ENCODE data around the gene LYSMD4. TPM values are rescaled to one million over a fixed set of nuclear protein-coding genes. Genes with fewer than 3 reads are reported as not detected.

Gene LYSMD4
- total and polyA plus RNA-seq, 2 of the 13 experiments (the other 11 are each of a cell fraction or from before 2014, with no cell fraction given), result 7.4 to 8.5 TPM

DNA sequence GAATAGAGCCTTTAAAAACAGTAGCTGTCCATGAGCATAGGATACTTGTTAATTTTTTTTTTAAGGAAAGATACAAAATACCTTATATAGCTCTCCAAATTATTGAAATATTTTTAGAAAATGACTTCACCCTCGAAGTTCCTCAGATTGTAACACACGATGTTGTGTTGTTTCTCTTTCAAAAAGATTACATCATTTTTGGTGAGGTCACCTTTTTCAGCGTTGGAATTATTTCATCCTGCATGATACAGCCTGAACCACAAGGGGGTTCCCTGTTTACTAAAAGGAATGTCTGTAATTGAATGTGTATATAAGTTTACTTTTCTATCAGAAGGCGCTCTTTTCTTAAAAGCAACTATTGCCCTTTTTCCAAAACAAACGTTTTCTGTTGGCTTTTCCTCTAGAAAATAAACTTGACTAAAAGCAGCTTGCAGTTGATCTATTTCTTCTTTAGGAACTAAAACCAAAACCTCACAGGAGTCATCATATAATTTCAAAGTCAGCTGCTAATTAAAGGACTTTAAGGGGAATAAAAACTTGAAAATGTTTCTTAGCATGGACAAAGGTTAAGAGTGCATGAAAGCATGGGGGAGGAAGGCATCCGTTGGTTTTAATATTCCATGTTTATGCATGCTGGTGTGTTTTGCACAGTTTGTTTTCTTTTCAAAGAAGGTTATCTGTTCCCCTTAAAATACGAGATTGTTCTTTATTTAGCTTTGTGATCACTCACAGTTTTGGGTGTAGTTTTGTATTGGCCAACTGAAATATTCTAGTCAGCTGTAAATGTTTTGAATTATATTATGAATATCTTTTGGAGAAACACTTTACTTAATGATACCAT lies 29.4 kb downstream of the LYSMD4 start (continued):
- TF ChIP-seq, protein P1, sequence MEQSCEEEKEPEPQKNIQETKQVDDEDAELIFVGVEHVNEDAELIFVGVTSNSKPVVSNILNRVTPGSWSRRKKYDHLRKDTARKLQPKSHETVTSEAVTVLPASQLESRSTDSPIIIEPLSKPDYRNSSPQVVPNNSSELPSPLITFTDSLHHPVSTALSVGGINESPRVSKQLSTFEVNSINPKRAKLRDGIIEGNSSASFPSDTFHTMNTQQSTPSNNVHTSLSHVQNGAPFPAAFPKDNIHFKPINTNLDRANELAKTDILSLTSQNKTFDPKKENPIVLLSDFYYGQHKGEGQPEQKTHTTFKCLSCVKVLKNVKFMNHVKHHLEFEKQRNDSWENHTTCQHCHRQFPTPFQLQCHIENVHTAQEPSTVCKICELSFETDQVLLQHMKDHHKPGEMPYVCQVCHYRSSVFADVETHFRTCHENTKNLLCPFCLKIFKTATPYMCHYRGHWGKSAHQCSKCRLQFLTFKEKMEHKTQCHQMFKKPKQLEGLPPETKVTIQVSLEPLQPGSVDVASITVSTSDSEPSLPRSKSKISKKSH (CRISPR knock-in tag; IDR thresholded peaks at IDR 0.05; ENCODE audit: borderline replicate concordance), result no peak
- TF ChIP-seq XRCC5 (optimal IDR thresholded peaks at IDR 0.05; ENCODE audit: low read length), result no peak
- no peak for TF ChIP-seq ZKSCAN5 (CRISPR knock-in tag; IDR thresholded peaks at IDR 0.05)
- TF ChIP-seq, protein P2, sequence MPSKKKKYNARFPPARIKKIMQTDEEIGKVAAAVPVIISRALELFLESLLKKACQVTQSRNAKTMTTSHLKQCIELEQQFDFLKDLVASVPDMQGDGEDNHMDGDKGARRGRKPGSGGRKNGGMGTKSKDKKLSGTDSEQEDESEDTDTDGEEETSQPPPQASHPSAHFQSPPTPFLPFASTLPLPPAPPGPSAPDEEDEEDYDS (CRISPR knock-in tag; IDR thresholded peaks at IDR 0.05), result no peak
- TF ChIP-seq, protein P3, sequence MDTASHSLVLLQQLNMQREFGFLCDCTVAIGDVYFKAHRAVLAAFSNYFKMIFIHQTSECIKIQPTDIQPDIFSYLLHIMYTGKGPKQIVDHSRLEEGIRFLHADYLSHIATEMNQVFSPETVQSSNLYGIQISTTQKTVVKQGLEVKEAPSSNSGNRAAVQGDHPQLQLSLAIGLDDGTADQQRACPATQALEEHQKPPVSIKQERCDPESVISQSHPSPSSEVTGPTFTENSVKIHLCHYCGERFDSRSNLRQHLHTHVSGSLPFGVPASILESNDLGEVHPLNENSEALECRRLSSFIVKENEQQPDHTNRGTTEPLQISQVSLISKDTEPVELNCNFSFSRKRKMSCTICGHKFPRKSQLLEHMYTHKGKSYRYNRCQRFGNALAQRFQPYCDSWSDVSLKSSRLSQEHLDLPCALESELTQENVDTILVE (CRISPR knock-in tag; IDR thresholded peaks at IDR 0.05), result 0 out of 2 replicates have a peak, but pooled peaks have one; percentile 32
- no peak for TF ChIP-seq ZNF501 (CRISPR knock-in tag; IDR thresholded peaks at IDR 0.05)
- no peak for TF ChIP-seq ZNF160 (CRISPR knock-in tag; IDR thresholded peaks at IDR 0.05)
- TF ChIP-seq FOXA1 (IDR thresholded peaks at IDR 0.05), result no peak
- peak; percentile 22; the same call in 1 of the 2 replicates for TF ChIP-seq FOXA1 (CRISPR knock-in tag; IDR thresholded peaks at IDR 0.05)
- TF ChIP-seq, protein P4, sequence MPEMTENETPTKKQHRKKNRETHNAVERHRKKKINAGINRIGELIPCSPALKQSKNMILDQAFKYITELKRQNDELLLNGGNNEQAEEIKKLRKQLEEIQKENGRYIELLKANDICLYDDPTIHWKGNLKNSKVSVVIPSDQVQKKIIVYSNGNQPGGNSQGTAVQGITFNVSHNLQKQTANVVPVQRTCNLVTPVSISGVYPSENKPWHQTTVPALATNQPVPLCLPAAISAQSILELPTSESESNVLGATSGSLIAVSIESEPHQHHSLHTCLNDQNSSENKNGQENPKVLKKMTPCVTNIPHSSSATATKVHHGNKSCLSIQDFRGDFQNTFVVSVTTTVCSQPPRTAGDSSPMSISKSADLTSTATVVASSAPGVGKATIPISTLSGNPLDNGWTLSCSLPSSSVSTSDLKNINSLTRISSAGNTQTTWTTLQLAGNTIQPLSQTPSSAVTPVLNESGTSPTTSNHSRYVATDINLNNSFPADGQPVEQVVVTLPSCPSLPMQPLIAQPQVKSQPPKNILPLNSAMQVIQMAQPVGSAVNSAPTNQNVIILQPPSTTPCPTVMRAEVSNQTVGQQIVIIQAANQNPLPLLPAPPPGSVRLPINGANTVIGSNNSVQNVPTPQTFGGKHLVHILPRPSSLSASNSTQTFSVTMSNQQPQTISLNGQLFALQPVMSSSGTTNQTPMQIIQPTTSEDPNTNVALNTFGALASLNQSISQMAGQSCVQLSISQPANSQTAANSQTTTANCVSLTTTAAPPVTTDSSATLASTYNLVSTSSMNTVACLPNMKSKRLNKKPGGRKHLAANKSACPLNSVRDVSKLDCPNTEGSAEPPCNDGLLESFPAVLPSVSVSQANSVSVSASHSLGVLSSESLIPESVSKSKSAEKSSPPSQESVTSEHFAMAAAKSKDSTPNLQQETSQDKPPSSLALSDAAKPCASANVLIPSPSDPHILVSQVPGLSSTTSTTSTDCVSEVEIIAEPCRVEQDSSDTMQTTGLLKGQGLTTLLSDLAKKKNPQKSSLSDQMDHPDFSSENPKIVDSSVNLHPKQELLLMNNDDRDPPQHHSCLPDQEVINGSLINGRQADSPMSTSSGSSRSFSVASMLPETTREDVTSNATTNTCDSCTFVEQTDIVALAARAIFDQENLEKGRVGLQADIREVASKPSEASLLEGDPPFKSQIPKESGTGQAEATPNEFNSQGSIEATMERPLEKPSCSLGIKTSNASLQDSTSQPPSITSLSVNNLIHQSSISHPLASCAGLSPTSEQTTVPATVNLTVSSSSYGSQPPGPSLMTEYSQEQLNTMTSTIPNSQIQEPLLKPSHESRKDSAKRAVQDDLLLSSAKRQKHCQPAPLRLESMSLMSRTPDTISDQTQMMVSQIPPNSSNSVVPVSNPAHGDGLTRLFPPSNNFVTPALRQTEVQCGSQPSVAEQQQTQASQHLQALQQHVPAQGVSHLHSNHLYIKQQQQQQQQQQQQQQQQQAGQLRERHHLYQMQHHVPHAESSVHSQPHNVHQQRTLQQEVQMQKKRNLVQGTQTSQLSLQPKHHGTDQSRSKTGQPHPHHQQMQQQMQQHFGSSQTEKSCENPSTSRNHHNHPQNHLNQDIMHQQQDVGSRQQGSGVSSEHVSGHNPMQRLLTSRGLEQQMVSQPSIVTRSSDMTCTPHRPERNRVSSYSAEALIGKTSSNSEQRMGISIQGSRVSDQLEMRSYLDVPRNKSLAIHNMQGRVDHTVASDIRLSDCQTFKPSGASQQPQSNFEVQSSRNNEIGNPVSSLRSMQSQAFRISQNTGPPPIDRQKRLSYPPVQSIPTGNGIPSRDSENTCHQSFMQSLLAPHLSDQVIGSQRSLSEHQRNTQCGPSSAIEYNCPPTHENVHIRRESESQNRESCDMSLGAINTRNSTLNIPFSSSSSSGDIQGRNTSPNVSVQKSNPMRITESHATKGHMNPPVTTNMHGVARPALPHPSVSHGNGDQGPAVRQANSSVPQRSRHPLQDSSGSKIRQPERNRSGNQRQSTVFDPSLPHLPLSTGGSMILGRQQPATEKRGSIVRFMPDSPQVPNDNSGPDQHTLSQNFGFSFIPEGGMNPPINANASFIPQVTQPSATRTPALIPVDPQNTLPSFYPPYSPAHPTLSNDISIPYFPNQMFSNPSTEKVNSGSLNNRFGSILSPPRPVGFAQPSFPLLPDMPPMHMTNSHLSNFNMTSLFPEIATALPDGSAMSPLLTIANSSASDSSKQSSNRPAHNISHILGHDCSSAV (CRISPR knock-in tag; IDR thresholded peaks at IDR 0.05; ENCODE audit: borderline replicate concordance), result no peak
- peak; percentile 32; the same call in 1 of the 2 replicates for TF ChIP-seq FOXA3 (CRISPR knock-in tag; IDR thresholded peaks at IDR 0.05)
- no peak for TF ChIP-seq ZSCAN31 (CRISPR knock-in tag; IDR thresholded peaks at IDR 0.05; ENCODE audit: low read depth)
- no peak for TF ChIP-seq ZNF605 (CRISPR knock-in tag; IDR thresholded peaks at IDR 0.05)
- TF ChIP-seq, protein P5, sequence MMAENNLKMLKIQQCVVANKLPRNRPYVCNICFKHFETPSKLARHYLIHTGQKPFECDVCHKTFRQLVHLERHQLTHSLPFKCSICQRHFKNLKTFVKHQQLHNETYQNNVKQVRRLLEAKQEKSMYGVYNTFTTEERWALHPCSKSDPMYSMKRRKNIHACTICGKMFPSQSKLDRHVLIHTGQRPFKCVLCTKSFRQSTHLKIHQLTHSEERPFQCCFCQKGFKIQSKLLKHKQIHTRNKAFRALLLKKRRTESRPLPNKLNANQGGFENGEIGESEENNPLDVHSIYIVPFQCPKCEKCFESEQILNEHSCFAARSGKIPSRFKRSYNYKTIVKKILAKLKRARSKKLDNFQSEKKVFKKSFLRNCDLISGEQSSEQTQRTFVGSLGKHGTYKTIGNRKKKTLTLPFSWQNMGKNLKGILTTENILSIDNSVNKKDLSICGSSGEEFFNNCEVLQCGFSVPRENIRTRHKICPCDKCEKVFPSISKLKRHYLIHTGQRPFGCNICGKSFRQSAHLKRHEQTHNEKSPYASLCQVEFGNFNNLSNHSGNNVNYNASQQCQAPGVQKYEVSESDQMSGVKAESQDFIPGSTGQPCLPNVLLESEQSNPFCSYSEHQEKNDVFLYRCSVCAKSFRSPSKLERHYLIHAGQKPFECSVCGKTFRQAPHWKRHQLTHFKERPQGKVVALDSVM (CRISPR knock-in tag; IDR thresholded peaks at IDR 0.05), result no peak
- no peak for TF ChIP-seq GATAD2A (CRISPR knock-in tag; IDR thresholded peaks at IDR 0.05)
- no peak for TF ChIP-seq HDAC2 (CRISPR knock-in tag; IDR thresholded peaks at IDR 0.05)

Data from HepG2 (cell line).